HEK293T (cell line): Measurements from ENCODE around the gene CAST.
A peak's percentile ranks its signal among the peaks of the same experiment; 100 is the strongest.

Experiments used
- CTCF ChIA-PET: fragments of 350-600 bp; formaldehyde crosslinking; extraction: SDS; loops from one replicate; lab custom pipeline; 2021; ENCODE audit warnings: antibody characterized with exemption, inconsistent platforms; lab: Yijun Ruan, JAX
- POLR2A ChIA-PET: fragments of 350-600 bp; formaldehyde crosslinking; extraction: SDS; loops from one replicate; lab custom pipeline; 2020; ENCODE audit warnings: antibody characterized with exemption, inconsistent platforms; lab: Yijun Ruan, JAX
- DNase-seq: peaks from one replicate; pipeline ENCODE4 v3.0.0; 2012; ENCODE audit warnings: mixed read lengths; ENCODE audit errors: extremely low spot score
- ARNT ChIP-seq: fragments of 450-650 bp; IDR thresholded peaks from 2 replicates; pipeline ENCODE4 v1.6.1; 2017; ENCODE audit warnings: mild to moderate bottlenecking
- BHLHE40 ChIP-seq: fragments of 450-650 bp; IDR thresholded peaks from 2 replicates; pipeline ENCODE4 v1.6.1; 2016; ENCODE audit warnings: mild to moderate bottlenecking, moderate library complexity, borderline replicate concordance
- CTBP1 ChIP-seq: fragments of 450-650 bp; IDR thresholded peaks from 2 replicates; pipeline ENCODE4 v1.6.1; 2016; ENCODE audit warnings: borderline replicate concordance
- ELF4 ChIP-seq: fragments of 450-650 bp; IDR thresholded peaks from 2 replicates; pipeline ENCODE4 v1.6.1; 2017; ENCODE audit warnings: antibody characterized with exemption
- FOXA1 ChIP-seq: fragments of 450-650 bp; IDR thresholded peaks from 2 replicates; pipeline ENCODE4 v1.6.1; 2016; ENCODE audit warnings: mild to moderate bottlenecking
- FOXK2 ChIP-seq: fragments of 450-650 bp; IDR thresholded peaks from 2 replicates; pipeline ENCODE4 v1.6.1; 2016; ENCODE audit warnings: mild to moderate bottlenecking
- FOXM1 ChIP-seq: fragments of 450-650 bp; IDR thresholded peaks from 2 replicates; pipeline ENCODE4 v1.6.1; 2017; ENCODE audit warnings: mild to moderate bottlenecking, borderline replicate concordance
- HDGF ChIP-seq: fragments of 450-650 bp; IDR thresholded peaks from 2 replicates; pipeline ENCODE4 v1.6.1; 2017; ENCODE audit warnings: antibody characterized with exemption, borderline replicate concordance
- L3MBTL2 ChIP-seq: fragments of 450-650 bp; conservative IDR thresholded peaks from 2 replicates; pipeline ENCODE4 v1.6.1; 2016; ENCODE audit warnings: mild to moderate bottlenecking
- LEF1 ChIP-seq: fragments of 450-650 bp; IDR thresholded peaks from 2 replicates; pipeline ENCODE4 v1.6.1; 2017; ENCODE audit warnings: mild to moderate bottlenecking, borderline replicate concordance
- NFRKB ChIP-seq: fragments of 450-650 bp; IDR thresholded peaks from 2 replicates; pipeline ENCODE4 v1.6.1; 2016; ENCODE audit warnings: mild to moderate bottlenecking, moderate library complexity
- SP1 ChIP-seq: fragments of 450-650 bp; IDR thresholded peaks from 2 replicates; pipeline ENCODE4 v1.6.1; 2017
- SUZ12 ChIP-seq: fragments of 450-650 bp; IDR thresholded peaks from 2 replicates; pipeline ENCODE4 v1.6.1; 2016; ENCODE audit warnings: mild to moderate bottlenecking
- TARDBP ChIP-seq: fragments of 450-650 bp; IDR thresholded peaks from 2 replicates; pipeline ENCODE4 v1.6.1; 2016
- ZNF384 ChIP-seq: fragments of 450-650 bp; IDR thresholded peaks from 2 replicates; pipeline ENCODE4 v1.6.1; 2016
- TF ChIP-seq, protein P1 (sequence below): fragments of 450-650 bp; IDR thresholded peaks from 2 replicates; pipeline ENCODE4 v1.6.1; 2016

CAST gene

GRCh38 chr5:96624596-96624995, 37.6 kb upstream of the CAST start:
- CTCF ChIA-PET, result no interaction called here
- TF ChIP-seq HDGF (no peak), TARDBP (no peak), NFRKB (no peak), LEF1 (no peak), FOXA1 (no peak), FOXM1 (no peak), BHLHE40 (no peak), L3MBTL2 (no peak), SP1 (no peak), SUZ12 (no peak), ELF4 (no peak), ZNF384 (no peak), ARNT (no peak), FOXK2 (no peak), CTBP1 (no peak)
- TF ChIP-seq, protein P1, sequence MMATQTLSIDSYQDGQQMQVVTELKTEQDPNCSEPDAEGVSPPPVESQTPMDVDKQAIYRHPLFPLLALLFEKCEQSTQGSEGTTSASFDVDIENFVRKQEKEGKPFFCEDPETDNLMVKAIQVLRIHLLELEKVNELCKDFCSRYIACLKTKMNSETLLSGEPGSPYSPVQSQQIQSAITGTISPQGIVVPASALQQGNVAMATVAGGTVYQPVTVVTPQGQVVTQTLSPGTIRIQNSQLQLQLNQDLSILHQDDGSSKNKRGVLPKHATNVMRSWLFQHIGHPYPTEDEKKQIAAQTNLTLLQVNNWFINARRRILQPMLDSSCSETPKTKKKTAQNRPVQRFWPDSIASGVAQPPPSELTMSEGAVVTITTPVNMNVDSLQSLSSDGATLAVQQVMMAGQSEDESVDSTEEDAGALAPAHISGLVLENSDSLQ, result no peak
- DNase-seq, result no peak
- POLR2A ChIA-PET, result no interaction called here

- no peak for TF ChIP-seq FOXM1
- no peak for TF ChIP-seq L3MBTL2
- no peak for TF ChIP-seq TARDBP
- TF ChIP-seq SUZ12, result no peak
- TF ChIP-seq FOXK2, result no peak
- TF ChIP-seq HDGF, result no peak
- TF ChIP-seq ELF4, result no peak
- no peak for TF ChIP-seq ARNT
- TF ChIP-seq CTBP1, result no peak
- TF ChIP-seq NFRKB, result no peak
- no peak for TF ChIP-seq ZNF384
- TF ChIP-seq BHLHE40, result no peak
- TF ChIP-seq FOXA1, result no peak
- TF ChIP-seq SP1, result no peak
- no peak for TF ChIP-seq LEF1
- TF ChIP-seq, protein P1, result no peak
- no peak for DNase-seq
- POLR2A ChIA-PET, result interaction anchor here (1.3 kb wide), 1 partner anchor 78 kb away, joined by 3 read pairs; no protein-coding TSS in a partner anchor
- CTCF ChIA-PET, result no interaction called here
Measured at GRCh38 chr5:96625365-96625764, 36.8 kb upstream of the CAST start.

DNA sequence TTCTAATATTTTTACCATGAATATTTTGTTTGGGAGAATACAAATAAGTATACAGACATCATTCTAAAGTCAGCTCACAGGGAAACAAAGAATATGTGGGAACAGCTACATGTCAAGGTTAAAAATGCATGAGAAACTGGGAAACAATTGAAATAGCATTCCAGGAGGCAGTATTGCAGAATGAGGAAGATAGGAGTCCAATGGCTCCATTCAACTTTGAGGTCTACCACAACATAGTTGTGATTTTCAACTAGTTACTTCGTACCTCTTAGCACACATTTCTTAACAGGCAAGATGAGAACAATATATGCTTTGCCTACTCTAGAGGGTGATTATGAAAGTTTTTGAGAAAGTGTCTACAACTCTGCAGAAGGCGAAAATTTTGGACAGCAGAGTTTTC, 35.2 kb upstream of the CAST start:
- TF ChIP-seq FOXM1, result no peak
- TF ChIP-seq LEF1, result no peak
- TF ChIP-seq, protein P1, result no peak
- no peak for TF ChIP-seq ELF4
- no peak for TF ChIP-seq TARDBP
- TF ChIP-seq NFRKB, result no peak
- no peak for TF ChIP-seq L3MBTL2
- no peak for DNase-seq
- CTCF ChIA-PET, result no interaction called here
- POLR2A ChIA-PET, result no interaction called here

GRCh38 chr5:96627792-96628398, 34.3 kb upstream of the CAST start:
- CTCF ChIA-PET, result no interaction called here
- POLR2A ChIA-PET, result no interaction called here
- no peak for DNase-seq
- TF ChIP-seq L3MBTL2 (no peak), FOXM1 (no peak), TARDBP (no peak), ZNF384 (no peak), FOXK2 (no peak), BHLHE40 (no peak), LEF1 (no peak), SUZ12 (no peak), CTBP1 (no peak), HDGF (no peak), NFRKB (no peak), ARNT (no peak), FOXA1 (no peak), ELF4 (no peak), SP1 (no peak)
- TF ChIP-seq, protein P1, result no peak

DNA sequence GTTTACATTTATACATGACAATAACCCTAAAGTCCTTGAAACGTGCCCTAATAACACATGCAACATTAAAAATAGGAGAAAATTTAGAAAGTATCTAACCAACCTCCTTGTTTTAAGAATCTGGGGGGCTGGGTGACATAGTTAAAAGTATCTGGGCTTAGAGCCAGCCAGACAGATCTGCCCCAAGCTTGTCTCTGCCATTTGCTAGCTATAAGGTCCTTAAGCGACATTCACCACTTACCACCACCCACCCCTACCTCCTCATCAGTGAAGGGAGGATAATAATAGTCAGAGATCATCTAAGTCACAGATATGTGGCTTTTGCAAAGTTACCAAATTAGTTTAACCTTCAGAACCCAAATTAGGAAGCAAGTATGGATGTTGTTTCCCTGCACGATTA, 33.8 kb upstream of the CAST start:
- TF ChIP-seq TARDBP, result no peak
- no peak for TF ChIP-seq FOXK2
- TF ChIP-seq FOXM1, result no peak
- no peak for DNase-seq
- CTCF ChIA-PET, result no interaction called here
- POLR2A ChIA-PET, result no interaction called here

GRCh38 chr5:96629774-96630173, 32.4 kb upstream of the CAST start:
- ChIA-PET POLR2A (no interaction called here), CTCF (interaction anchor here (0.7 kb wide), 1 partner anchor 532 kb away, joined by 3 read pairs; no protein-coding TSS in a partner anchor)
- no peak for DNase-seq
- TF ChIP-seq, protein P1, result 0 out of 2 replicates have a peak, but pooled peaks have one; percentile 12
- TF ChIP-seq TARDBP, result no peak
- no peak for TF ChIP-seq FOXK2
